Lower leg skin (tissue), 3 donors: ENCODE measurements around the gene HABP2.

ENCODE experiments used
- POLR2A ChIP-seq, 2 donors: fragments of 450-650 bp; IDR thresholded peaks; one replicate each; pipeline ENCODE4 v1.6.1; 2016 to 2017; ENCODE audit warnings: antibody characterized with exemption in 2 of 2, mild to moderate bottlenecking in 1 of 2, moderate library complexity in 1 of 2
- TF ChIP-seq, protein P1 (sequence below), 3 donors: fragments of 450-650 bp; IDR thresholded peaks; one replicate each; pipeline ENCODE4 v1.5.1; 2016; ENCODE audit warnings: antibody characterized with exemption in 3 of 3, mild to moderate bottlenecking in 3 of 3, moderate library complexity in 2 of 3

- TF ChIP-seq, protein P1, sequence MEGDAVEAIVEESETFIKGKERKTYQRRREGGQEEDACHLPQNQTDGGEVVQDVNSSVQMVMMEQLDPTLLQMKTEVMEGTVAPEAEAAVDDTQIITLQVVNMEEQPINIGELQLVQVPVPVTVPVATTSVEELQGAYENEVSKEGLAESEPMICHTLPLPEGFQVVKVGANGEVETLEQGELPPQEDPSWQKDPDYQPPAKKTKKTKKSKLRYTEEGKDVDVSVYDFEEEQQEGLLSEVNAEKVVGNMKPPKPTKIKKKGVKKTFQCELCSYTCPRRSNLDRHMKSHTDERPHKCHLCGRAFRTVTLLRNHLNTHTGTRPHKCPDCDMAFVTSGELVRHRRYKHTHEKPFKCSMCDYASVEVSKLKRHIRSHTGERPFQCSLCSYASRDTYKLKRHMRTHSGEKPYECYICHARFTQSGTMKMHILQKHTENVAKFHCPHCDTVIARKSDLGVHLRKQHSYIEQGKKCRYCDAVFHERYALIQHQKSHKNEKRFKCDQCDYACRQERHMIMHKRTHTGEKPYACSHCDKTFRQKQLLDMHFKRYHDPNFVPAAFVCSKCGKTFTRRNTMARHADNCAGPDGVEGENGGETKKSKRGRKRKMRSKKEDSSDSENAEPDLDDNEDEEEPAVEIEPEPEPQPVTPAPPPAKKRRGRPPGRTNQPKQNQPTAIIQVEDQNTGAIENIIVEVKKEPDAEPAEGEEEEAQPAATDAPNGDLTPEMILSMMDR (IDR thresholded peaks at IDR 0.05) = no peak
- TF ChIP-seq POLR2A (IDR thresholded peaks at IDR 0.05) = no peak
Measured at GRCh38 chr10:113540845-113541548, 11.9 kb upstream of the HABP2 start.
